WTC11 (cell line): ENCODE measurements around the gene FBXL14.

Source experiments
- CTCF ChIP-seq: fragments of 200-600 bp; IDR thresholded peaks from 2 replicates; pipeline ENCODE4 v1.8.0; 2022; ENCODE audit warnings: antibody characterized with exemption
- JUN ChIP-seq: sonication (generic); formaldehyde crosslinking; IDR thresholded peaks from 2 replicates; pipeline ENCODE4 v1.8.0; 2023; ENCODE audit warnings: mild to moderate bottlenecking, missing genetic modification reagents
- ZNF263 ChIP-seq: sonication (generic); formaldehyde crosslinking; IDR thresholded peaks from 2 replicates; pipeline ENCODE4 v1.8.1; 2022; ENCODE audit warnings: low read depth, mild to moderate bottlenecking, moderate library complexity, missing genetic modification reagents

- TF ChIP-seq CTCF: no peak
- TF ChIP-seq ZNF263 (CRISPR knock-in tag): no peak
- TF ChIP-seq JUN: no peak
Measured at GRCh38 chr12:1638203-1638602, 43.8 kb upstream of the FBXL14 start.
